ENCODE data around the gene SLC37A4. TPM values are rescaled to one million over a fixed set of nuclear protein-coding genes. Genes with fewer than 3 reads are reported as not detected.
A peak's percentile ranks its signal among the peaks of the same experiment; 100 is the strongest.

The SLC37A4 gene
- total RNA-seq, 4 donors from 2014 or later = 6.9 to 13.9 (median 11.5) TPM

DNA sequence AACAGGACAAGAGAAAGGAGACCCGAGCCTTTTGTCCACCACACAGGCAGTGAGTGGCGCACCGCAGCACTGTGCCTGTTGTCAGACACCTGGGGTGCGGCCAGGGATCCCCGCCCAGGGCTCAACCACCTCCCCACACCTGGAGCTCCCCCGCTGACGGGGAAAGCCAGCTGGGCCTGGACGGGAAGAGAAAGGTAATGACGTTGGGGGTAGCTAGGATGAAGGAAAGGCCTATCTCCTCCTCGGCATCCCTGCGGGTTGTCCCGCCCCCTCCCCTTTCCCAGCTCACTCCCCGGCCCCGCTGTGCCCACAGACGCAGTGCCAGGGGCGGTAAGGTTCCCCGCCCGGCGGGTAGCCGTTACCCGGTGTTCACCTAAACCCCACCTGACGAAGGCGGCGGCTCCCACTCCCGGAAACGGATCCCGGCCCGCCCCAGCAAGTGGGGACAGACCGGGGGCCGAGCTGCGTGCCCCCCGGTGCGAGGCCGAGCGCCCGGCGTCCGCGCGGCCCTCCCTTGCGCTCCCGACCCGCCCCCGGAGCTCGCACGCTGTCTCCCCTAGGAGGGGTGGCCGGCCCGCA, 25.8 kb upstream of the SLC37A4 start:
- Histone ChIP-seq H3K27me3 (no peaks in the 10 kb centered on the region), H3K9me3 (no peaks in the 10 kb centered on the region), H3K4me3 (peak overlapping the region; percentile 61 to 99 (median 96)), H3K36me3 (peaks cover 23 to 43% (median 26%) of the 10 kb centered on the region in 3 donors), H3K27ac (peak overlapping the region; percentile 87 to 94 (median 93)), H3K4me1 (peaks cover 9 to 32% (median 19%) of the 10 kb centered on the region in 3 donors)
- intact Hi-C loops (cut with DNase I) = no loop called here
- DNase-seq = no peak
- 0 to 2% methylated on average over 3 to 13 of the region's 48 CpGs for WGBS, 2 donors
- TF ChIP-seq POLR2A (IDR thresholded peaks at IDR 0.05) = no peak
- TF ChIP-seq, protein P1, sequence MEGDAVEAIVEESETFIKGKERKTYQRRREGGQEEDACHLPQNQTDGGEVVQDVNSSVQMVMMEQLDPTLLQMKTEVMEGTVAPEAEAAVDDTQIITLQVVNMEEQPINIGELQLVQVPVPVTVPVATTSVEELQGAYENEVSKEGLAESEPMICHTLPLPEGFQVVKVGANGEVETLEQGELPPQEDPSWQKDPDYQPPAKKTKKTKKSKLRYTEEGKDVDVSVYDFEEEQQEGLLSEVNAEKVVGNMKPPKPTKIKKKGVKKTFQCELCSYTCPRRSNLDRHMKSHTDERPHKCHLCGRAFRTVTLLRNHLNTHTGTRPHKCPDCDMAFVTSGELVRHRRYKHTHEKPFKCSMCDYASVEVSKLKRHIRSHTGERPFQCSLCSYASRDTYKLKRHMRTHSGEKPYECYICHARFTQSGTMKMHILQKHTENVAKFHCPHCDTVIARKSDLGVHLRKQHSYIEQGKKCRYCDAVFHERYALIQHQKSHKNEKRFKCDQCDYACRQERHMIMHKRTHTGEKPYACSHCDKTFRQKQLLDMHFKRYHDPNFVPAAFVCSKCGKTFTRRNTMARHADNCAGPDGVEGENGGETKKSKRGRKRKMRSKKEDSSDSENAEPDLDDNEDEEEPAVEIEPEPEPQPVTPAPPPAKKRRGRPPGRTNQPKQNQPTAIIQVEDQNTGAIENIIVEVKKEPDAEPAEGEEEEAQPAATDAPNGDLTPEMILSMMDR (IDR thresholded peaks at IDR 0.05) = no peak

DNA sequence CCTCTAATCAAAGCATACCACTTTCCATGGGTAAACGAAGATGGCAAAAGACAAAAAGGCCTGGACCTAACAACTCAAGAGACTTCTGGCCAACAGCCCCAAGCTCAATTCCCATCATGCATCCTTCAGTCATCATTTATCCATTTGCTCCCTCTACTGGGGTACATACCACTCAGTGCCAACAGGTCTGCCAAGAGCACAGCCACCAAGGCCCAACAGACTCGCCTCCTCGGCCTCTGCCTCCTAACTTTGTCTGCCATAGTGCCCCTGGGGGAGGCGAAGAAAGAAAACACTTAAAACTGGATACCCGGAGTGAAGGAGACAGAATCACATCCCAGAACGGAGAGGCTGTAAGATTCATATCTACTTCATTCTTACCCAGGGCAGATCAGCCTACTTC, 25.2 kb upstream of the SLC37A4 start:
- Histone ChIP-seq H3K4me1 (peaks cover 9 to 32% (median 19%) of the 10 kb centered on the region in 3 donors), H3K27me3 (no peaks in the 10 kb centered on the region), H3K36me3 (peaks cover 23 to 46% (median 26%) of the 10 kb centered on the region in 3 donors), H3K9me3 (no peaks in the 10 kb centered on the region), H3K27ac (peak overlapping the region in 3 of 4 donors; percentile 87 to 94 (median 94)), H3K4me3 (peak overlapping the region; percentile 61 to 99 (median 96))
- no peak for DNase-seq
- no peak for TF ChIP-seq POLR2A (IDR thresholded peaks at IDR 0.05)
- TF ChIP-seq, protein P1 (IDR thresholded peaks at IDR 0.05) = no peak
- 37 to 46% methylated on average over 4 to 6 of the region's 6 CpGs for WGBS, 2 donors
- intact Hi-C loops (cut with DNase I) = no loop called here

DNA sequence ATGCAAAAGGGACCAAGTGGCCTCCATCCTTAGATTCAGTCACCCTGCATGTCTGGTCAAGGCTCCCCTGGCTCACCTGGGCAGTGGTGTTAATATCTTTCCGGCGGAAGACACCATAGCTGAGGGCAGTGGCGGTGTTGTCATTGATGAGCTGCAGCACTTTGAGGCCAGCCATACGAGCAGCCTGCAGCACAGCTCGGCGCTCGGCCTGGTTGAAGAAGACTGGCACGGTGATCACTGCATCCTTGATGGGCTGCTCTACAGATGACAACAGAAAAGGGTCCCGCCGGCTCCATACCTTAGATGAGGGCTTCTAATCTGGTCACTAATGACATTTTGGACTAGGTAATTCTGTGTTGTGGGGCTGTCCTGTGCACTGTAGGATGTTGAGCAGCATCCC, 23.7 kb upstream of the SLC37A4 start:
- peaks cover 26 to 60% (median 30%) of the 10 kb centered on the region in 3 donors for H3K36me3 ChIP-seq

DNA sequence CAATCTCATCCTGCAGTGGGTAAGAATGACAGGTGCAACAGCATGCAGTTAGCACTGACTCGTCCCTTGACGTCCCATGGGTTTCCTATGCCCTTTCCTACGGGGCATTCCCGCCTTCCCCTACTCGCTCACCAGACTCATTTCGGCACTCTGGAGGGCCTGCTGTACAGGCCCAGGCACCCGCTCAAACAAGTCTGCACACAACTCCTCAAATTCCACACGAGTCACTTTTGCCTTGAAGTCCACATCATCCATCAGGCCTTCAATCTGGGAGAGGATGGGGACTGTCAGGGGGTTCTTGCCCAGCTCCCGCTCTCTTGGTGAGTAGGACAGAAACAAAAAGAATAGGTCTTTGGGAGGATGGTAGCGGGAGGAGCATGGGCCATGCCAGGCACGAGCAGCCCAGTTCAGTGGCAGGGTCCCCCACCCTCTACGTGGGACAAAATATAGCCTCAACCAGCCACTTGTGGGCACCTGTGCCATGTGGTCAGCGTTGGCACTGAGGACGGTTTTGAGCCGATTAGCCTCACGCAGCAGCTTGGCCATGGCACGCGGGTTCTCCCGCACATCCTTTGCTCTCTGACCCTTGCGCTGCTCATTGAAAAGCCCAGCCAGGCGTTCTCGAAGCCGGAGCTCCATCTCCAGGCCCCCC, 21.6 kb upstream of the SLC37A4 start:
- H3K4me3 ChIP-seq = no peak overlapping the region
- peaks cover 9 to 21% (median 12%) of the 10 kb centered on the region in 3 donors for H3K4me1 ChIP-seq
- H3K27ac ChIP-seq = no peak overlapping the region
- peaks cover 44 to 82% (median 51%) of the 10 kb centered on the region in 3 donors for H3K36me3 ChIP-seq
- 70 to 79% methylated on average over 11 to 23 of the region's 23 CpGs for WGBS, 2 donors
- intact Hi-C loops (cut with DNase I) = no loop called here
- no peaks in the 10 kb centered on the region for H3K9me3 ChIP-seq
- no peak for TF ChIP-seq POLR2A (IDR thresholded peaks at IDR 0.05)
- TF ChIP-seq, protein P1 (IDR thresholded peaks at IDR 0.05) = no peak
- no peaks in the 10 kb centered on the region for H3K27me3 ChIP-seq
- DNase-seq = no peak

More for the DNA sequence above, 23.7 kb upstream of the SLC37A4 start:
- DNase-seq = no peak
- H3K27ac ChIP-seq = no peak overlapping the region
- peaks cover 9 to 32% (median 19%) of the 10 kb centered on the region in 3 donors for H3K4me1 ChIP-seq
- H3K27me3 ChIP-seq = no peaks in the 10 kb centered on the region
- TF ChIP-seq, protein P1 (IDR thresholded peaks at IDR 0.05) = no peak
- no peak for TF ChIP-seq POLR2A (IDR thresholded peaks at IDR 0.05)
- H3K4me3 ChIP-seq = no peak overlapping the region
- H3K9me3 ChIP-seq = no peaks in the 10 kb centered on the region
- WGBS, 2 donors = 100% methylated on average over 6 of the region's 10 CpGs; no CpG with 5 or more reads in 1 of the 2 donors
- intact Hi-C loops (cut with DNase I) = no loop called here

All from esophagus squamous epithelium (tissue), 5 donors.